ENCODE data around the gene PRPS1L1. TPM values are rescaled to one million over a fixed set of nuclear protein-coding genes. Genes with fewer than 3 reads are reported as not detected.

PRPS1L1 gene
- total RNA-seq, 1 donor from 2014 or later = not detected

DNA sequence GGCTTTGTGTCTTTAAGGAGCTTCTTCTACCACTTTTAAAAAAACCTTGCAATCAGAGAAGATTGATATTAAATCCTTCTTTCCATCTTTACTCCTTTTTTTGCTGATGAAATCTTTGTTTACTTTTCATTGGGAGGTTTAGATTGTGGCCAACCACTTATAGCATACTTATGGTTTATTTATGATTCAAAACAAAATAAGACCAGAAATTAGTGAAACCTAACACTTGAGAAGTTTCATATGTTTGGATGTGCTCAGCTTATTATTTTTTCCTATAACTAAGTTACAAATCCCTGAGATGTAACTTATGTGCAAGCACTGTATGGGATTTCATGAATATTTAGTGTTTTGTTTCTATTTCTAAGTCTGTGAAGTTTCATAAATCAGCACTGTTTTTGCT lies 13.5 kb upstream of the PRPS1L1 start:
- TF ChIP-seq, protein P1, sequence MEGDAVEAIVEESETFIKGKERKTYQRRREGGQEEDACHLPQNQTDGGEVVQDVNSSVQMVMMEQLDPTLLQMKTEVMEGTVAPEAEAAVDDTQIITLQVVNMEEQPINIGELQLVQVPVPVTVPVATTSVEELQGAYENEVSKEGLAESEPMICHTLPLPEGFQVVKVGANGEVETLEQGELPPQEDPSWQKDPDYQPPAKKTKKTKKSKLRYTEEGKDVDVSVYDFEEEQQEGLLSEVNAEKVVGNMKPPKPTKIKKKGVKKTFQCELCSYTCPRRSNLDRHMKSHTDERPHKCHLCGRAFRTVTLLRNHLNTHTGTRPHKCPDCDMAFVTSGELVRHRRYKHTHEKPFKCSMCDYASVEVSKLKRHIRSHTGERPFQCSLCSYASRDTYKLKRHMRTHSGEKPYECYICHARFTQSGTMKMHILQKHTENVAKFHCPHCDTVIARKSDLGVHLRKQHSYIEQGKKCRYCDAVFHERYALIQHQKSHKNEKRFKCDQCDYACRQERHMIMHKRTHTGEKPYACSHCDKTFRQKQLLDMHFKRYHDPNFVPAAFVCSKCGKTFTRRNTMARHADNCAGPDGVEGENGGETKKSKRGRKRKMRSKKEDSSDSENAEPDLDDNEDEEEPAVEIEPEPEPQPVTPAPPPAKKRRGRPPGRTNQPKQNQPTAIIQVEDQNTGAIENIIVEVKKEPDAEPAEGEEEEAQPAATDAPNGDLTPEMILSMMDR (IDR thresholded peaks at IDR 0.05; ENCODE audit: insufficient read depth, low read length, poor library complexity, severe bottlenecking) = no peak
- H3K27me3 ChIP-seq (ENCODE audit: control insufficient read depth, insufficient read depth, low read length) = no peaks in the 10 kb centered on the region
- DNase-seq (ENCODE audit: low read depth) = no peak
- no peaks in the 10 kb centered on the region for H3K36me3 ChIP-seq (ENCODE audit: control insufficient read depth, insufficient read depth, low read length)
- H3K4me3 ChIP-seq (ENCODE audit: low read depth, low read length) = no peak overlapping the region

DNA sequence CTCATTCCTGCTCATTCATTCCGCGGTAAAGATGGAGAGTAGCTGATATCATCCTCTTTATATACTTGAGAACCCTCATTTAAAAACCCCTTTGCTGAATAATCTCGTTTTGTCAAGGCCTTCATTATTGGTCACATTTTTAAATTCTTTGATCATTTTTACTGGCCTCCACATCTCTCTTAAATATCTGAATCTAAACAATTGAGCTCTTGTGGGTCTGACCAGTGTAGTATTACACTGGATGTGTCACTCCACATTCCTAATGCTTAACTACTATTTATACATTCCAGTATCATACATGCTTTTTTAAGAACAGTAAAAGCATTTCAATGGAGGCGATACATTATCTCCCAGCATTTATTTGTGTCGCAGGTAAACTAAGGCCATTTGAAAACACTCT lies 12.6 kb upstream of the PRPS1L1 start:
- Histone ChIP-seq H3K4me3 (ENCODE audit: low read depth, low read length) (no peak overlapping the region), H3K27me3 (ENCODE audit: control insufficient read depth, insufficient read depth, low read length) (no peaks in the 10 kb centered on the region), H3K36me3 (ENCODE audit: control insufficient read depth, insufficient read depth, low read length) (no peaks in the 10 kb centered on the region)
- TF ChIP-seq, protein P1 (IDR thresholded peaks at IDR 0.05; ENCODE audit: insufficient read depth, low read length, poor library complexity, severe bottlenecking) = no peak
- peak; percentile 35 for DNase-seq (ENCODE audit: low read depth)

DNA sequence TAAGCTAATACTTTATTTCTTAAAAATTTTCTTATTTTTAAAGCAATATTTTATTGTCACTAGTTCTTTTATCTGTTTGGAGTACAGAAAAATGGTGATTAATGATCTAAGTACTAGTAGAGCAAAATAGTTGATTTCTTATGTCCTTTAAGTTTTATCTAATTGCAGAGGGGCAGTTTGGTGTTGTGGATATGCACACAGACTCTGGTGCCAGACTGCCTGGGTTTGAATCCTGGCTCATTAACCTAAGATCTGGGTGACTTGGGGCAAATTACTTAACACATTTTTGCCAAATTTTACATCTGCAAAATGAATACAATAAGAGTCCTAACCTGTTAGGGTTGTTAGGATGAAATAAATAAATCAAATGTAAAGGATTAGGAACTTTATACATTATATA lies 10.7 kb upstream of the PRPS1L1 start:
- TF ChIP-seq, protein P1 (IDR thresholded peaks at IDR 0.05; ENCODE audit: insufficient read depth, low read length, poor library complexity, severe bottlenecking) = no peak
- Histone ChIP-seq H3K27me3 (ENCODE audit: control insufficient read depth, insufficient read depth, low read length) (no peaks in the 10 kb centered on the region), H3K4me3 (ENCODE audit: low read depth, low read length) (no peak overlapping the region), H3K36me3 (ENCODE audit: control insufficient read depth, insufficient read depth, low read length) (no peaks in the 10 kb centered on the region)
- no peak for DNase-seq (ENCODE audit: low read depth)

DNA sequence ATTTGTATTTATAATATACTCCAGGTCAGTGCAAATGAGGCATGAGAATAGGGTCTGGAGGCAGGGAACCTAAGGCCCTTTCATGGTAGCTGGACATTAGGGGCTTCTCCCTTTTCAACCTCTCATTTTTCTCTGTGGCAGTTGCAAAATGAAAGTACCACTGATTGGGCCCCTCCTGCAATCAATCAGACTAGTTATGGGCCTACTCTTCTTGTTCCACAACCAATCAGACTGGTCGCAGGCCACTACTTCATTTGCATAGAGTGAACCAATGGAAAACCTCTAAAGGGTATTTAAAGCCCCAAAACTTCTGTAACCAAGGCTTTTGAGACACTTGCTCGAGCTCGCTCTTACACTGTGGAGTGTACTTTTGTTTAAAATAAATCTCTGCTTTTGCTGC lies 10.0 kb upstream of the PRPS1L1 start:
- TF ChIP-seq, protein P1 (IDR thresholded peaks at IDR 0.05; ENCODE audit: insufficient read depth, low read length, poor library complexity, severe bottlenecking) = no peak
- H3K4me3 ChIP-seq (ENCODE audit: low read depth, low read length) = no peak overlapping the region
- H3K36me3 ChIP-seq (ENCODE audit: control insufficient read depth, insufficient read depth, low read length) = no peaks in the 10 kb centered on the region
- H3K27me3 ChIP-seq (ENCODE audit: control insufficient read depth, insufficient read depth, low read length) = no peaks in the 10 kb centered on the region
- no peak for DNase-seq (ENCODE audit: low read depth)

DNA sequence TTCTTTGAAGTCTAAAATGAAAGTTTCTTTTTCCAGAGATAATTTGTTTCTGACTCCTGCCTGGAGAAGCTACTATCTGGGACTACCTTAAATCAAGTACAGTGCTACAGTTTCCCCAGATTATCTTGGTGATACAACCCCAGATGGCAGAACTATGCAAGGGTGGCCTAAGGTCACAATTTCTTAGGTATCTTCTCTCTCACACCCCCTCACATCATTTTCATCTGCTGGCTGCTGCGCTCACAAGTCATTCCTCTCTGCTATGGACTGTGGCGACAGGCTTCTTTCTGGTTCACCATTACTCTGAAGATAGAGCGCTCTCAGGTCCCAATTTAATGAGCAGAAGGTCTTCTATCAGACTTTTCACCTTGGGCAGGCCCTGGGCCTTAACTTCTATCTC lies 9.1 kb upstream of the PRPS1L1 start:
- H3K4me3 ChIP-seq (ENCODE audit: low read depth, low read length) = no peak overlapping the region
- no peaks in the 10 kb centered on the region for H3K36me3 ChIP-seq (ENCODE audit: control insufficient read depth, insufficient read depth, low read length)
- TF ChIP-seq, protein P1 (IDR thresholded peaks at IDR 0.05; ENCODE audit: insufficient read depth, low read length, poor library complexity, severe bottlenecking) = no peak
- H3K27me3 ChIP-seq (ENCODE audit: control insufficient read depth, insufficient read depth, low read length) = no peaks in the 10 kb centered on the region
- DNase-seq (ENCODE audit: low read depth) = no peak

DNA sequence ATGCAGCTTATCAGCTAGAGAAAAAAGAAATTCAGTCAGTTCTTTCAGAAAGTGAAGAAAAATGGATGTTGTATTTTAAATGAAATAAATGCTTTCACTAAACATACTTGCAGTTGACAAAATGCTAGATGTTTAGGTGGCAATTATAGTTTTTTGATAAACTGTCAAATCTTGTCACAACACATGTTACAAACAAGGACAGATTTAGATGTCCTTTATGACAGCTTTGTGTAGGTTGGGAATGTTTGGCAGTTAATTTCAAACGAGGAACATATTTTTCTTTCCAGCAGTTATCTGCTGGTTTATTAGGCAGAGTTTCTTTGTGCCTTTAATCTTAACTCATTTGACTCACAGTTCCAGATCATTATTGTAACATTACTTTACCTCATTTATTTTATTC lies 3.1 kb upstream of the PRPS1L1 start:
- no peak for DNase-seq (ENCODE audit: low read depth)
- Histone ChIP-seq H3K36me3 (ENCODE audit: control insufficient read depth, insufficient read depth, low read length) (no peaks in the 10 kb centered on the region), H3K27me3 (ENCODE audit: control insufficient read depth, insufficient read depth, low read length) (no peaks in the 10 kb centered on the region), H3K4me3 (ENCODE audit: low read depth, low read length) (no peak overlapping the region)
- TF ChIP-seq, protein P1 (IDR thresholded peaks at IDR 0.05; ENCODE audit: insufficient read depth, low read length, poor library complexity, severe bottlenecking) = no peak

All from kidney epithelial cell (primary cell).